Measurements from ENCODE around the gene PRDM11. TPM values are rescaled to one million over a fixed set of nuclear protein-coding genes. Genes with fewer than 3 reads are reported as not detected.

The PRDM11 gene
- total RNA-seq, 2 donors from 2014 or later = 10.4 to 15.2 TPM

DNA sequence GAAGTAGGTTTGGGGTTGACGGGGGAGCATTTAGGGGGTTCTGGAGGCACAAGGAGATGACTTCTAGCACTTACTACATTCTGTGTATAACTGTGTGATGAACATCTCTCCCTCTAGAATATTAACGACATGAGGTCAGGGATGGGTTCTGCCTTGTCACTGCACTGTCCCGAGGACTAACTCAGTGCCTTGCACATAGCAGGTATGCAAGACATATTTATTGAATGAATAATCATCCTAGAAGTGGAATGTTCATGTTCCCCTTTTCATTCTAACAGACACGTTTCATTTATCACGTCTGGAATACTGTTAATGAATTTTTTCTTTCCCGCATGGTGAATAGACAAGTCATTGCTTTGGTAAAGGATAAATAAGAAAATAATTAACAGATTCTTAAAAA lies 127.1 kb downstream of the PRDM11 start:
- Histone ChIP-seq H3K27ac (ENCODE audit: low read depth, low read length) (no peak overlapping the region), H3K4me3 (ENCODE audit: low read length) (no peak overlapping the region), H3K36me3 (ENCODE audit: control insufficient read depth, insufficient read depth, low read length) (no peaks in the 10 kb centered on the region), H3K9me3 (ENCODE audit: control insufficient read depth, low read length) (no peaks in the 10 kb centered on the region), H3K4me1 (ENCODE audit: control insufficient read depth, insufficient read depth, low read length) (no peaks in the 10 kb centered on the region), H3K9ac (ENCODE audit: extremely low read depth, low read length, poor library complexity, severe bottlenecking) (no peak overlapping the region), H3K27me3 (ENCODE audit: control insufficient read depth, insufficient read depth, low read length, poor library complexity, severe bottlenecking) (peaks cover 19% of the 10 kb centered on the region)
- no peak overlapping the region for H3K4me3 Mint-ChIP-seq
- H3K27ac Mint-ChIP-seq = no peak overlapping the region
- no peaks in the 10 kb centered on the region for H3K36me3 Mint-ChIP-seq (ENCODE audit: low read depth)
- peaks cover 28% of the 10 kb centered on the region for H3K27me3 Mint-ChIP-seq (ENCODE audit: insufficient read depth)
- TF ChIP-seq, protein P1, sequence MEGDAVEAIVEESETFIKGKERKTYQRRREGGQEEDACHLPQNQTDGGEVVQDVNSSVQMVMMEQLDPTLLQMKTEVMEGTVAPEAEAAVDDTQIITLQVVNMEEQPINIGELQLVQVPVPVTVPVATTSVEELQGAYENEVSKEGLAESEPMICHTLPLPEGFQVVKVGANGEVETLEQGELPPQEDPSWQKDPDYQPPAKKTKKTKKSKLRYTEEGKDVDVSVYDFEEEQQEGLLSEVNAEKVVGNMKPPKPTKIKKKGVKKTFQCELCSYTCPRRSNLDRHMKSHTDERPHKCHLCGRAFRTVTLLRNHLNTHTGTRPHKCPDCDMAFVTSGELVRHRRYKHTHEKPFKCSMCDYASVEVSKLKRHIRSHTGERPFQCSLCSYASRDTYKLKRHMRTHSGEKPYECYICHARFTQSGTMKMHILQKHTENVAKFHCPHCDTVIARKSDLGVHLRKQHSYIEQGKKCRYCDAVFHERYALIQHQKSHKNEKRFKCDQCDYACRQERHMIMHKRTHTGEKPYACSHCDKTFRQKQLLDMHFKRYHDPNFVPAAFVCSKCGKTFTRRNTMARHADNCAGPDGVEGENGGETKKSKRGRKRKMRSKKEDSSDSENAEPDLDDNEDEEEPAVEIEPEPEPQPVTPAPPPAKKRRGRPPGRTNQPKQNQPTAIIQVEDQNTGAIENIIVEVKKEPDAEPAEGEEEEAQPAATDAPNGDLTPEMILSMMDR (conservative IDR thresholded peaks at IDR 0.05) = no peak
- no peaks in the 10 kb centered on the region for H3K9me3 Mint-ChIP-seq
- no peaks in the 10 kb centered on the region for H3K4me1 Mint-ChIP-seq
- DNase-seq = no peak
- WGBS, 2 experiments (ENCODE audit: insufficient coverage in 1 of 2, insufficient read length in 1 of 2) = 74 to 90% methylated on average over 3 of the region's 6 CpGs

DNA sequence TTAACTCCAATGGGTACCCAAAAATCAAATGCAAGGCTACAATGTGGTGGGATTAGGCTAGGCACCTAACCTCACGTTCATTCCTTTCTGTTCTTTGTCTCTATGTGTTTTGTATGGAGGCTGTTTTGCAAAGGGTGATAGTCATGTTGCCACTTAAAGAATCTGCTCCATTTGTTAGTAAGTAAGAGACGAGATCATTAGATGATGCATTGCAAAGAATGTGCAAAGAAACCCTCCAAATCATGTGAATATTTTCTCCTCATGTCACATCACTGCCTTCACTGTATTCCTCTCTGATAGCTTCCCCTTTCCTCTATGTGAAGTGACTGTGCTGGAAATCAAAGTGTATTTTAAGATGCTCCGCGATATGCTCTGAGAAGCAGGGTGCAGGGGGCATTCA lies 127.8 kb downstream of the PRDM11 start:
- Mint-ChIP-seq H3K27me3 (ENCODE audit: insufficient read depth) (peaks cover 22% of the 10 kb centered on the region), H3K36me3 (ENCODE audit: low read depth) (no peaks in the 10 kb centered on the region), H3K4me3 (no peak overlapping the region), H3K4me1 (no peaks in the 10 kb centered on the region), H3K27ac (no peak overlapping the region), H3K9me3 (no peaks in the 10 kb centered on the region)
- TF ChIP-seq, protein P1 (conservative IDR thresholded peaks at IDR 0.05) = no peak
- Histone ChIP-seq H3K9ac (ENCODE audit: extremely low read depth, low read length, poor library complexity, severe bottlenecking) (no peak overlapping the region), H3K9me3 (ENCODE audit: control insufficient read depth, low read length) (no peaks in the 10 kb centered on the region), H3K4me3 (ENCODE audit: low read length) (no peak overlapping the region), H3K27ac (ENCODE audit: low read depth, low read length) (no peak overlapping the region), H3K4me1 (ENCODE audit: control insufficient read depth, insufficient read depth, low read length) (no peaks in the 10 kb centered on the region), H3K36me3 (ENCODE audit: control insufficient read depth, insufficient read depth, low read length) (no peaks in the 10 kb centered on the region), H3K27me3 (ENCODE audit: control insufficient read depth, insufficient read depth, low read length, poor library complexity, severe bottlenecking) (peaks cover 17% of the 10 kb centered on the region)
- 64 to 67% methylated on average over 3 to 4 of the region's 4 CpGs for WGBS, 2 experiments (ENCODE audit: insufficient coverage in 1 of 2, insufficient read length in 1 of 2)
- no peak for DNase-seq

DNA sequence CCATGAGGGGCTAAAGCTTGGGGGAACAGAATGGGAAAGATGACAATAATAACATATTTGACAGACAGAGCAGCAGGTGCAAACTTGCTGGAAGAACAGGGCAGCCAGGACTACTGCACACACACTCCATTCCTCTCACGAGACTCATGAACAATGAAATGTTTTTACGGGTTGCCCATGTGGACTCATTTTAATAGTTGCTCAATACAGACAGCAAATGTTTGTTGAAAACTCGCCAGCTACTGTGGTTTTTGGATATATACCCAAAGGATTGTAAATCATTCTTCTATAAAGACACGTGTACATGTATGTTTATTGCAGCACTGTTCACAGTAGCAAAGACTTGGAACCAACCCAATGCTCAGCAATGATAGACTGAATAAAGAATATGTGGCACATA lies 129.4 kb downstream of the PRDM11 start:
- WGBS, 2 experiments (ENCODE audit: insufficient coverage in 1 of 2, insufficient read length in 1 of 2) = 89 to 90% methylated on average over 4 of the region's 4 CpGs
- Mint-ChIP-seq H3K9me3 (peaks cover 10% of the 10 kb centered on the region), H3K27ac (no peak overlapping the region), H3K4me1 (no peaks in the 10 kb centered on the region), H3K27me3 (ENCODE audit: insufficient read depth) (peaks cover 13% of the 10 kb centered on the region), H3K36me3 (ENCODE audit: low read depth) (no peaks in the 10 kb centered on the region), H3K4me3 (no peak overlapping the region)
- peaks cover 6% of the 10 kb centered on the region for H3K9me3 ChIP-seq (ENCODE audit: control insufficient read depth, low read length)
- DNase-seq = no peak
- H3K9ac ChIP-seq (ENCODE audit: extremely low read depth, low read length, poor library complexity, severe bottlenecking) = no peak overlapping the region
- H3K27me3 ChIP-seq (ENCODE audit: control insufficient read depth, insufficient read depth, low read length, poor library complexity, severe bottlenecking) = peaks cover 14% of the 10 kb centered on the region
- H3K36me3 ChIP-seq (ENCODE audit: control insufficient read depth, insufficient read depth, low read length) = no peaks in the 10 kb centered on the region
- no peak overlapping the region for H3K4me3 ChIP-seq (ENCODE audit: low read length)
- no peaks in the 10 kb centered on the region for H3K4me1 ChIP-seq (ENCODE audit: control insufficient read depth, insufficient read depth, low read length)
- TF ChIP-seq, protein P1 (conservative IDR thresholded peaks at IDR 0.05) = no peak
- no peak overlapping the region for H3K27ac ChIP-seq (ENCODE audit: low read depth, low read length)

Data from endodermal cell (in vitro differentiated cells).